LNCAP (cell line): ENCODE data around the gene CCDC87.

Experiments
- CTCF ChIP-seq: fragments of 450-650 bp; IDR thresholded peaks from 2 replicates; pipeline ENCODE4 v1.5.1; 2017; ENCODE audit warnings: mild to moderate bottlenecking

CCDC87 gene

GRCh38 chr11:66609721-66610617 lies 17.1 kb upstream of the CCDC87 start:
- TF ChIP-seq CTCF = no peak

DNA sequence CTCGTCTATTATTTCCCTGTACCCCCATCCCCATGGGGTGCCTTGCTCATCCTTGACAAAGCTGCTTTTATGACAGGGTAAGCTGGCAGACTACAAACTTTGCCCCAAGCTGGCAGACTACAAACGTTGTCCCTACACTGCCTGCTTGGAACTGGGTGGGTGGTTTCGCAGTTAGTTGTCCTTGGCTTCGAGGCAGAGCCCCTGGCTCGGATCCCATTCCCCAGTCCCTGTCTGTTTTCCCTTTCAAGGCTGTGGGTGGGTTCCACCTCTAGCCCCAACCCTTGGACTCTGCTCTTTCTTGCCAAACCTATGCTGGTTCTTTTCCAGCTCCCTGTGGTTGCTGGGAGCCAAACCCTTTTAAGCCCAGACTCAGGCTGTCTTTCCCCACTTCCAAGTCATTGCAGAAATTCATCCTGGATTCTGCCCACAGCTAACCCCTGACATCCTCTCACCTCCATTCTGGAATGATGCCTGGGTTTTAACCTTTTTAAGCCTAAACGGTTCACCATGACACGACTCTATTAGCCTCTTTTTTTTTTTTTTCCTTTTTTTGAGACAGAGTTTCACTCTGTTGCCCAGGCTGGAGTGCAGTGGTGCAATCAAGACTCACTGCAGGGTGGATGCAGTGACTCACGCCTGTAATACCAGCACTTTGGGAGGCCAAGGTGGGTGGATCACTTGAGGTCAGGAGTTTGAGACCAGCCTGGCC lies 14.4 kb upstream of the CCDC87 start:
- no peak for TF ChIP-seq CTCF

DNA sequence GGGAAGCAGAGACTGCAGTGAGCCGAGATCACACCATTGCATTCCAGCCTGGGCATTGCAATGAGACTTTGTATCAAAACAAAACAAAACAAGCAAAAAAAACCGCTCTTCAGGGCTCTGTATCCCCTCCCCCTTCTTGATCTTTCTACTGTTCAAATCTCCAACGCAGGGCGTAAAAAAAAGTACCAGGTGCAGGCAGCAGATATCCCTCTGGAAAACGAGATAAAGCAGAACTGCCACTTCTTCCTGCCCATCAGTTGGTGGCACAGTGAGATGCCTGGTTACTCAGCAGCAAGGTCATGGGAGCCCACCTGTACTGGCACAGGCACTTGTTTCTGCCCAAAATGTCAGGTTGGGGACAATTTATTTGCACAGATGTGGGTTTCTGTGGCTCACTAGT lies 11.3 kb upstream of the CCDC87 start:
- TF ChIP-seq CTCF = no peak

DNA sequence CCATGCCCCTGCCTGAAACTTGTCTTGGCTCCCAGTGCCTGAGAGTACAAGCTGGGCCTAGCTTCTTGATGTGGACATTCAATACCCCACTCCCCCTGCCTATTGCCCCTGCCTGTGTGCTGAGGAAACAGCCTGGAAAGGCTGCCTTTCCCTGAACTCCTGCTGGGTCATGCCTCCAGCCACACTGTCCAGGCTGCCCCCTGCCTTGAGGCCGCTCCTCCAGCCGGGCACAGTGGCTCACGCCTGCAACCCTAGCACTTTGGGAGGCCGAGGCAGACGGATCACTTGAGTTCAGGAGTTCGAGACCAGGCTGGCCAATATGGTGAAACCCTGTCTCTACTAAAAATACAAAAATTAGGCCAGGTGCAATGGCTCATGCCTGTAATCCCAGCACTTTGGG lies 10.2 kb upstream of the CCDC87 start:
- TF ChIP-seq CTCF = no peak

DNA sequence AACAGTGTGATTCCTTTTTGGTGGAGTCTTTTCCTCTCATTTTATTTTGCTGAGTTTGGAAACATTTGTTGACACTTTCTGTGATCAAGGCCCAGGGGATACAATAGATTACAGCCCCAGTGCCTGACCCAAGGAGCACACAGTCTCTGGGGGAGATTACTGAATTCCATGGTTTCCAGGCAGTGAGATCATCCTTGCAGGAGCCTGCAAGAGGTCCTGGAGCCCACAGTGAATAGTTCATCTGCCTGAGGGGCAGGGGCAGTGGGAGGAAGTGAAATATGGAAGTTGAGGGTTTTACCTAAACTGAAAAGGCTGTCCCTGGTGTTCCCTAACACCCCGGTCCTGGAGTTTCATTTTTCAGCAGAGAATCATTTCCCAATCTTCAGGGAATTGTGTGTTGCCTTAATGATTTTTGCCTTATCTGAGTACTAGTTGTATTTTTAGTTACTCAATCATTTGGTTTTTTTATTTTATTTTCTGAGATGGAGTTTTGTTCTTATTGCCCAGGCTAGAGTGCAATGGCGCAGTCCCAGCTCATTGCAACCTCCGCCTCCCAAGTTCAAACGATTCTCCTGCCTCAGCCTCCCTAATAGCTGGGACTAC lies 7.9 kb upstream of the CCDC87 start:
- TF ChIP-seq CTCF = no peak

GRCh38 chr11:66600219-66600618 lies 7.4 kb upstream of the CCDC87 start:
- no peak for TF ChIP-seq CTCF

DNA sequence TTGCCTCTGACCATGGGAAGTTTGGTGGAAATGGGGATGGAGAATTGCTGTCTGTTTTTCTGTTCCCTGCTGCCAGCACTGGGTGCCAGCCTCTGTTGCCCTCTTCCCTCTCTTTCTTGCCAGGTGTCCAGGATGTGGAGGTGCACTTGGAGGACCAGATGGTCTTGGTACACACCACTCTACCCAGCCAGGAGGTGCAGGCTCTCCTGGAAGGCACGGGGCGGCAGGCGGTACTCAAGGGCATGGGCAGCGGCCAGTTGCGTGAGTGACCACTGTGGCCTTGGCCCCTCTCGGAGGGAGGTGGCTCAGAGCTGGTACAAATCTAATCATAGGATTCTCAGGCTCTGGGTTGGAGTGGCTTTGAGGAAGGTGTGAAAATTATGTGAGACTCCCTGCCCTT lies 6.1 kb upstream of the CCDC87 start:
- TF ChIP-seq CTCF = no peak
